KMS-11 (cell line): Measurements from ENCODE around the gene FAM107B.

Experiments
- H2AFZ ChIP-seq: fragments of 200-600 bp; sonication (generic); 2 replicates; pipeline ENCODE4 v1.6.1; 2016; ENCODE audit warnings: antibody characterized with exemption, mixed run types, low read depth
- H3K27ac ChIP-seq: fragments of 200-600 bp; sonication (generic); 2 replicates; pipeline ENCODE4 v1.6.1; 2016; ENCODE audit warnings: mild to moderate bottlenecking, mixed run types
- H3K27me3 ChIP-seq: fragments of 200-600 bp; sonication (generic); 2 replicates; pipeline ENCODE4 v1.6.1; 2017; ENCODE audit warnings: mild to moderate bottlenecking, low read depth, mixed run types, moderate library complexity; ENCODE audit not compliant: insufficient read depth
- H3K36me3 ChIP-seq: fragments of 200-600 bp; sonication (generic); 2 replicates; pipeline ENCODE4 v1.6.1; 2017; ENCODE audit warnings: mild to moderate bottlenecking, mixed run types; ENCODE audit not compliant: insufficient read depth
- H3K4me1 ChIP-seq: fragments of 200-600 bp; sonication (generic); 2 replicates; pipeline ENCODE4 v1.6.1; 2016; ENCODE audit warnings: mild to moderate bottlenecking, low read depth, mixed run types; ENCODE audit not compliant: poor library complexity, severe bottlenecking
- H3K4me2 ChIP-seq: fragments of 200-600 bp; sonication (generic); 2 replicates; pipeline ENCODE4 v1.7.0; 2016; ENCODE audit warnings: mild to moderate bottlenecking, mixed run types
- H3K4me3 ChIP-seq: fragments of 200-600 bp; sonication (generic); IDR thresholded peaks from 2 replicates; pipeline ENCODE4 v1.6.1; 2017; ENCODE audit warnings: low read depth, low read length, mixed read lengths; ENCODE audit not compliant: insufficient read depth
- H3K79me2 ChIP-seq: fragments of 200-600 bp; sonication (generic); 2 replicates; pipeline ENCODE4 v1.6.1; 2016; ENCODE audit warnings: low read depth, mixed run types; ENCODE audit not compliant: insufficient read depth
- H3K9ac ChIP-seq: fragments of 200-600 bp; sonication (generic); 2 replicates; pipeline ENCODE4 v1.6.1; 2016; ENCODE audit warnings: mild to moderate bottlenecking, mixed run types
- H4K20me1 ChIP-seq: fragments of 200-600 bp; sonication (generic); 2 replicates; pipeline ENCODE4 v1.6.1; 2016; ENCODE audit warnings: mild to moderate bottlenecking, mixed run types; ENCODE audit not compliant: insufficient read depth
- TF ChIP-seq, protein P1 (sequence below): fragments of 200-600 bp; sonication (generic); conservative IDR thresholded peaks from 2 replicates; pipeline ENCODE4 v1.6.1; 2017; ENCODE audit warnings: low read depth, mild to moderate bottlenecking, antibody characterized with exemption, low read length, moderate library complexity, mixed read lengths

FAM107B gene

DNA sequence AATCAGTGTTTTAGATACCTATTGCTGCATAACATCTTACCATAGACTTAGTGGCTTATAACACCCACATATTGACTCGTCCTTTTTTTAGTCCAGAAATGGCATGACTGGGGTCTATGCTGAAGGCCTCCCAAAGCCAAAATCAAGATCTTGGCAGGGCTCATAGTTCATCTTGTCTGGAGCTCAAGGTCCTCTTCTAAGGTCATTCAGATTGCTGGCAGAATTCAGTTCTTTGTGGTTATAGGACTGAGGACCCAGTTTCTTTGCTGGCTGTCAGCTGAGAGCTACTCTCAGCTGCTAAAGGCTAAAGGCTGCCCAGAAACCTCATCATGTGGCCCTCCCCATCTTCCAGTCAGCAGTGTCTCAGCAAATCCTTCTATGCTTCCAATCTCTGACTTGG lies 165.5 kb downstream of the FAM107B start:
- Histone ChIP-seq H3K27me3 (peaks cover 4% of the 10 kb centered on the region; the same call in 1 of the 2 replicates), H3K4me3 (no peak overlapping the region), H3K4me1 (peaks cover 4% of the 10 kb centered on the region), H2AFZ (no peak overlapping the region), H3K4me2 (no peak overlapping the region), H3K36me3 (no peaks in the 10 kb centered on the region), H3K9ac (no peak overlapping the region), H3K27ac (no peak overlapping the region), H3K79me2 (no peaks in the 10 kb centered on the region), H4K20me1 (no peaks in the 10 kb centered on the region)
- TF ChIP-seq, protein P1, sequence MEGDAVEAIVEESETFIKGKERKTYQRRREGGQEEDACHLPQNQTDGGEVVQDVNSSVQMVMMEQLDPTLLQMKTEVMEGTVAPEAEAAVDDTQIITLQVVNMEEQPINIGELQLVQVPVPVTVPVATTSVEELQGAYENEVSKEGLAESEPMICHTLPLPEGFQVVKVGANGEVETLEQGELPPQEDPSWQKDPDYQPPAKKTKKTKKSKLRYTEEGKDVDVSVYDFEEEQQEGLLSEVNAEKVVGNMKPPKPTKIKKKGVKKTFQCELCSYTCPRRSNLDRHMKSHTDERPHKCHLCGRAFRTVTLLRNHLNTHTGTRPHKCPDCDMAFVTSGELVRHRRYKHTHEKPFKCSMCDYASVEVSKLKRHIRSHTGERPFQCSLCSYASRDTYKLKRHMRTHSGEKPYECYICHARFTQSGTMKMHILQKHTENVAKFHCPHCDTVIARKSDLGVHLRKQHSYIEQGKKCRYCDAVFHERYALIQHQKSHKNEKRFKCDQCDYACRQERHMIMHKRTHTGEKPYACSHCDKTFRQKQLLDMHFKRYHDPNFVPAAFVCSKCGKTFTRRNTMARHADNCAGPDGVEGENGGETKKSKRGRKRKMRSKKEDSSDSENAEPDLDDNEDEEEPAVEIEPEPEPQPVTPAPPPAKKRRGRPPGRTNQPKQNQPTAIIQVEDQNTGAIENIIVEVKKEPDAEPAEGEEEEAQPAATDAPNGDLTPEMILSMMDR: no peak

DNA sequence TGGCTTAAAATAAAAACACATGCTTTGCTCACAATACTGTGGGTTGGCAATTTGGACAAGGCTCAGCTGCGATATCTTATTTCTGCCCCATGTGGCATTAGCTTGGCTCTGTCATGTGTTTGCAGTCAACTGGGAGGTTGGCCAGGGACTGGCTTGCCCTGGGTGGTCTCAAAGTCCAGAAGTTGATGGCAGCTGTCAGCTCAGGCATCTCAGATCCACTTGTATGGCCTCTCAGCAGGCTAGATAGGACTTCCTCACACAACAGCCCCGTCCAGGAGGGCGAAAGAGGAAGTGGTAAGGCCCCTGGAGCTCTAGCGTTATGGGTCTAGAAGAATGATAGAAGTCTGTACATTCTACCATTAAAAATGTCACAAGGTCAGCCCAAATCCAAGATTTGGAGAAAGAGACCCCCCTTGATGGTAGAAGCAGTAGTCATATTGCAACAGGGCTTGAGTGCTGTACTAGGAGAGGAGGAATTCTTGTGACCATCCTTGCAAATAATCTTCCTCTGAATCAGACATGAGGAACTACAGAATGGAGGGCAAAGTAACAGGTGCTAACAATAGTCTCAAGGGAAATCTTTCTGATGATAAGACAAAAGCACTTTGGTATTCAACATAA lies 166.2 kb downstream of the FAM107B start:
- no peaks in the 10 kb centered on the region for H3K79me2 ChIP-seq
- TF ChIP-seq, protein P1: no peak
- no peak overlapping the region for H3K27ac ChIP-seq
- H3K4me3 ChIP-seq: no peak overlapping the region
- no peaks in the 10 kb centered on the region for H4K20me1 ChIP-seq
- peaks cover 4% of the 10 kb centered on the region; the same call in 1 of the 2 replicates for H3K27me3 ChIP-seq
- H2AFZ ChIP-seq: no peak overlapping the region
- no peak overlapping the region for H3K4me2 ChIP-seq
- no peaks in the 10 kb centered on the region for H3K36me3 ChIP-seq
- H3K9ac ChIP-seq: no peak overlapping the region
- H3K4me1 ChIP-seq: peaks cover 4% of the 10 kb centered on the region

DNA sequence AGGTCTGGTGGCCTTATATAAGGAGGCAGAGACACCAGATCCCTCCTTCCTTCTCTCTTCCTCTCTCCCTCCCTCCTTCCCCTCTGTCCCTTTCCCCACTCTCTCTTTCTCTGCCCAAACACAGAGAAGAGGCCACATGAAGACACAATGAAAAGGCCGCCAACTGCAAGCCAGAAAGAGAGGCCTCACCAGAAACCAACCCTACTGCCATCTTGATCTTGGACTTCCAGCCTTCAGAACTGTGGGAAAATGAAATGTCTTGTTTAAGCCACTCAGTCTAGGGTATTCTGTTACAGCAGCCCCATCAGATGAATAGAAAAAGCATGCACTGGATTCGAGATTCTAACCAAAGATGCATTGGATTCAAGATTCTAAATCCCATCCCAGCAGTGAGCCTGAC lies 168.1 kb downstream of the FAM107B start:
- no peak overlapping the region for H3K4me3 ChIP-seq
- H3K9ac ChIP-seq: no peak overlapping the region
- peaks cover 4% of the 10 kb centered on the region; the same call in 1 of the 2 replicates for H3K27me3 ChIP-seq
- H2AFZ ChIP-seq: no peak overlapping the region
- H3K4me1 ChIP-seq: peaks cover 4% of the 10 kb centered on the region
- H3K4me2 ChIP-seq: no peak overlapping the region
- no peaks in the 10 kb centered on the region for H3K79me2 ChIP-seq
- no peaks in the 10 kb centered on the region for H3K36me3 ChIP-seq
- H4K20me1 ChIP-seq: no peaks in the 10 kb centered on the region
- no peak overlapping the region for H3K27ac ChIP-seq
- TF ChIP-seq, protein P1: no peak

DNA sequence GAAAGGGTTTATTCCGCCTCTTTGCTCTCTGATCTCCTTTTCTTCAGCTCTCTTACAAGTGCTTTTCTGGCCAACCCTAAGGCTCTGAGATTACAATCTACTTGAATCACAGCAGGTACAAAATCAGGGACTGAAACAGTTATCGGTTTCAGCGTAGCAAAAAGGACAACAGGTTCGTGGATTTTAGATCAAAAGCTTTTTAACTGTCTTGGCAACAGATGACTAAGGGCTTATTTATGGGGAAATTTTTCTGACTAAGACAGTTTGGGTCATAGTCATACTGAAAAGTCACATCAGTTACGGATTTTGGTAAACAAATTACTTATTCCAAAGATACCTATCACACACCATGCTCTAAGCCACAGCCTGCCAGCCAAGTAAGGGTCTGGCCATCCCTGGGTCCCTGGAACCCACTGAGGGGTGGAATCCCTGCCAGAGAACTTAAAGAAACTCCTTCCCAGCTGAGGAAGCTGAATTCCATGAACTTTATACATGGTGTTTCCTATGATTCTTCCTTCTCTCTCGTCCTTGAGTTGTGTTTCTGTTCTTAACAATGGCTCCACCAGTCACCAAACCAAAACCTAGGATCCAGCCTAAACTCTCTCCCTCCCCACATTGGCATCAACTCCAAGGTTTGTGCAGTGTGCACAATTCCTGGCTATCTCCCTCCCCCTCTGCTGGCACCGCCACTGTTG lies 169.3 kb downstream of the FAM107B start:
- no peak overlapping the region for H3K9ac ChIP-seq
- no peaks in the 10 kb centered on the region for H4K20me1 ChIP-seq
- TF ChIP-seq, protein P1: no peak
- H3K4me1 ChIP-seq: peaks cover 4% of the 10 kb centered on the region
- no peak overlapping the region for H3K4me2 ChIP-seq
- H3K4me3 ChIP-seq: no peak overlapping the region
- no peak overlapping the region for H3K27ac ChIP-seq
- no peaks in the 10 kb centered on the region for H3K36me3 ChIP-seq
- peaks cover 4% of the 10 kb centered on the region; the same call in 1 of the 2 replicates for H3K27me3 ChIP-seq
- H3K79me2 ChIP-seq: no peaks in the 10 kb centered on the region
- no peak overlapping the region for H2AFZ ChIP-seq
